NCI-H226 (cell line): ENCODE results near the gene CABP2.
"Not testable (repeated sequence)": the region's sequence is repeated elsewhere in the genome, so short reads cannot be mapped to it uniquely, and the experiment has no call there.

Experiments used
- DNase-seq: peaks from one replicate; pipeline ENCODE4 v3.0.0-alpha.2; 2015

Gene CABP2

GRCh38 chr11:67538306-67538705, 15.1 kb upstream of the CABP2 start:
- DNase-seq = peak; percentile 35

GRCh38 chr11:67535561-67535960, 12.3 kb upstream of the CABP2 start:
- no peak for DNase-seq

GRCh38 chr11:67534070-67534679, 10.9 kb upstream of the CABP2 start:
- peak; percentile 11 for DNase-seq

GRCh38 chr11:67532889-67533288, 9.6 kb upstream of the CABP2 start:
- DNase-seq = no peak

GRCh38 chr11:67530282-67530592, 7.0 kb upstream of the CABP2 start:
- no peak for DNase-seq

GRCh38 chr11:67528376-67528775, 5.1 kb upstream of the CABP2 start:
- DNase-seq = peak; percentile 31

- DNase-seq = no peak
Measured at GRCh38 chr11:67525275-67525976, 2.2 kb upstream of the CABP2 start.

GRCh38 chr11:67524480-67524808, 1.2 kb upstream of the CABP2 start:
- DNase-seq = no peak

- no peak for DNase-seq
Measured at GRCh38 chr11:67523556-67524479, 572 bp upstream of the CABP2 start.

GRCh38 chr11:67522338-67522737, 908 bp downstream of the CABP2 start:
- DNase-seq = no peak

- DNase-seq = no peak
Measured at GRCh38 chr11:67521924-67522323, 1.3 kb downstream of the CABP2 start.

GRCh38 chr11:67520856-67521824, 2.1 kb downstream of the CABP2 start:
- no peak for DNase-seq

- DNase-seq = no peak
Measured at GRCh38 chr11:67519726-67520125, 3.5 kb downstream of the CABP2 start.

GRCh38 chr11:67517784-67518552, 5.3 kb downstream of the CABP2 start:
- no peak for DNase-seq

- no peak for DNase-seq
Measured at GRCh38 chr11:67516806-67517205, 6.4 kb downstream of the CABP2 start.

GRCh38 chr11:67514116-67514515, 9.1 kb downstream of the CABP2 start:
- no peak for DNase-seq

- not testable (repeated sequence) for DNase-seq
Measured at GRCh38 chr11:67511558-67511957, 11.7 kb downstream of the CABP2 start.

GRCh38 chr11:67510023-67510345, 13.3 kb downstream of the CABP2 start:
- DNase-seq = no peak

- DNase-seq = peak; percentile 91
Measured at GRCh38 chr11:67508486-67509121, 14.6 kb downstream of the CABP2 start.

- peak; percentile 100 for DNase-seq
Measured at GRCh38 chr11:67507864-67508485, 15.3 kb downstream of the CABP2 start, which contains the start of gene CDK2AP2. CDK2AP2 (minus strand) TSS chr11:67508162; CDS start chr11:67508082, 80 bp downstream.
